Measurements from ENCODE around the gene PORCN. TPM values are rescaled to one million over a fixed set of nuclear protein-coding genes. Genes with fewer than 3 reads are reported as not detected.

Gene PORCN
- total RNA-seq, 4 donors from 2014 or later: 15.0 to 21.5 (median 18.9) TPM

DNA sequence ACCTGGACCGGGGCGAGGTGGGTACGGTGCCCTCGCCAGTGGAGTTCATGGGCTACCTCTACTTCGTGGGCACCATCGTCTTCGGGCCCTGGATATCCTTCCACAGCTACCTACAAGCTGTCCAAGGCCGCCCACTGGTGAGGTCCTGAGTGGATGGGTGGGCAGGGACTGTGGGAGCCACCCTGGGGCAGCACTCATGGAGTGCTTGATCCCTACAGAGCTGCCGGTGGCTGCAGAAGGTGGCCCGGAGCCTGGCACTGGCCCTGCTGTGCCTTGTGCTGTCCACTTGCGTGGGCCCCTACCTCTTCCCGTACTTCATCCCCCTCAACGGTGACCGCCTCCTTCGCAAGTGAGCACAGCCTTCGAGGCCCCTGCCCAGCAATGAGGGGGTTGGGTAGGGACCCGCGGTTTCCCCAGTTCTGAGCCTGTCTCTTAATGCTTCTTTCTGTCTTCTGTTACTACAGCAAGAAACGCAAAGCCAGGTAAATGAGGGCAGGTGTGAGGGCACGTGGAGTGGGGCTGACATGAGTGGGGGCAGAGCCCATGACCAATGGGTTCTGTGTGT, 3.7 kb downstream of the PORCN start:
- Histone ChIP-seq H3K4me1 (peaks cover 8 to 16% (median 14%) of the 10 kb centered on the region in 4 donors), H3K4me3 (no peak overlapping the region), H3K27ac (replicated peaks in 1 of 4) (no peak overlapping the region), H3K9me3 (no peaks in the 10 kb centered on the region), H3K36me3 (peaks cover 0 to 39% (median 17%) of the 10 kb centered on the region in 4 donors), H3K27me3 (peaks cover 0 to 4% (median 0%) of the 10 kb centered on the region in 4 donors)
- WGBS: 84% methylated on average over 15 of the region's 20 CpGs
- no peak for DNase-seq (ENCODE audit: extremely low spot score)
- TF ChIP-seq POLR2AphosphoS5 (IDR thresholded peaks at IDR 0.05): no peak
- TF ChIP-seq, protein P1, sequence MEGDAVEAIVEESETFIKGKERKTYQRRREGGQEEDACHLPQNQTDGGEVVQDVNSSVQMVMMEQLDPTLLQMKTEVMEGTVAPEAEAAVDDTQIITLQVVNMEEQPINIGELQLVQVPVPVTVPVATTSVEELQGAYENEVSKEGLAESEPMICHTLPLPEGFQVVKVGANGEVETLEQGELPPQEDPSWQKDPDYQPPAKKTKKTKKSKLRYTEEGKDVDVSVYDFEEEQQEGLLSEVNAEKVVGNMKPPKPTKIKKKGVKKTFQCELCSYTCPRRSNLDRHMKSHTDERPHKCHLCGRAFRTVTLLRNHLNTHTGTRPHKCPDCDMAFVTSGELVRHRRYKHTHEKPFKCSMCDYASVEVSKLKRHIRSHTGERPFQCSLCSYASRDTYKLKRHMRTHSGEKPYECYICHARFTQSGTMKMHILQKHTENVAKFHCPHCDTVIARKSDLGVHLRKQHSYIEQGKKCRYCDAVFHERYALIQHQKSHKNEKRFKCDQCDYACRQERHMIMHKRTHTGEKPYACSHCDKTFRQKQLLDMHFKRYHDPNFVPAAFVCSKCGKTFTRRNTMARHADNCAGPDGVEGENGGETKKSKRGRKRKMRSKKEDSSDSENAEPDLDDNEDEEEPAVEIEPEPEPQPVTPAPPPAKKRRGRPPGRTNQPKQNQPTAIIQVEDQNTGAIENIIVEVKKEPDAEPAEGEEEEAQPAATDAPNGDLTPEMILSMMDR (IDR thresholded peaks at IDR 0.05): no peak
- no peak for TF ChIP-seq POLR2A (IDR thresholded peaks at IDR 0.05; ENCODE audit: low read depth)
- no peak for TF ChIP-seq EP300 (IDR thresholded peaks at IDR 0.05)
- intact Hi-C loops (cut with DNase I): no loop called here

DNA sequence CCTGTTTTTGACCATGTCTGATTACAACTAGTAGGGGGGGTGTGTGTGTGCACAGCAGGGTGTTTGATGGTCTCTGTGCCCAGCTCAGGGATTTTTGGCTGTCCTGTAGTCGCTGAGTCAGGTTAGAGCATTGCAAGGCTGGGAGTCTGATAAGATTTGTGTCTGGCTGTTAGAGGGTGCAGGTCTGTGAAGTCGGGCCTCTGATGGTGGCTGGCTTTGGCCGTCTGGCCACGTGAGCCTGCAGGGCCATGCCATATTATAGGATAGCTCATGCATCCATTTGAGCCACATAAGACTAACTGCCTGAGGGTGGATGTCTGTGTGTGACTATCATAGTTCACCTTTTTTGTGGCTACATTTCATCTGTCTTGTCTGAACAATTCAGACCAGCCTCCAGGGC, 4.9 kb downstream of the PORCN start:
- TF ChIP-seq POLR2AphosphoS5 (IDR thresholded peaks at IDR 0.05) (no peak), EP300 (IDR thresholded peaks at IDR 0.05) (no peak), POLR2A (IDR thresholded peaks at IDR 0.05; ENCODE audit: low read depth) (no peak)
- TF ChIP-seq, protein P1 (IDR thresholded peaks at IDR 0.05): no peak
- H3K27me3 ChIP-seq: peaks cover 0 to 4% (median 0%) of the 10 kb centered on the region in 4 donors
- no peak overlapping the region for H3K27ac ChIP-seq (replicated peaks in 1 of 4)
- H3K9me3 ChIP-seq: no peaks in the 10 kb centered on the region
- H3K36me3 ChIP-seq: peaks cover 0 to 39% (median 17%) of the 10 kb centered on the region in 4 donors
- H3K4me1 ChIP-seq: peaks cover 8 to 9% (median 9%) of the 10 kb centered on the region in 4 donors
- intact Hi-C loops (cut with DNase I): no loop called here
- no peak overlapping the region for H3K4me3 ChIP-seq
- no peak for DNase-seq (ENCODE audit: extremely low spot score)
- WGBS: 80% methylated on average over 4 of the region's 4 CpGs

GRCh38 chrX:48514126-48514806, 5.5 kb downstream of the PORCN start:
- H3K9me3 ChIP-seq: no peaks in the 10 kb centered on the region
- peaks cover 0 to 39% (median 17%) of the 10 kb centered on the region in 4 donors for H3K36me3 ChIP-seq
- H3K4me1 ChIP-seq: peaks cover 8 to 9% (median 8%) of the 10 kb centered on the region in 4 donors
- TF ChIP-seq POLR2AphosphoS5 (IDR thresholded peaks at IDR 0.05) (no peak), EP300 (IDR thresholded peaks at IDR 0.05) (no peak), POLR2A (IDR thresholded peaks at IDR 0.05; ENCODE audit: low read depth) (no peak)
- TF ChIP-seq, protein P1 (IDR thresholded peaks at IDR 0.05): no peak
- 88% methylated on average over 16 of the region's 16 CpGs for WGBS
- no peak for DNase-seq (ENCODE audit: extremely low spot score)
- intact Hi-C loops (cut with DNase I): no loop called here
- no peak overlapping the region for H3K4me3 ChIP-seq
- peaks cover 0 to 4% (median 0%) of the 10 kb centered on the region in 4 donors for H3K27me3 ChIP-seq
- no peak overlapping the region for H3K27ac ChIP-seq (replicated peaks in 1 of 4)

GRCh38 chrX:48514868-48515460, 6.2 kb downstream of the PORCN start:
- Histone ChIP-seq H3K9me3 (no peaks in the 10 kb centered on the region), H3K27ac (replicated peaks in 1 of 4) (no peak overlapping the region), H3K27me3 (peaks cover 0 to 4% (median 0%) of the 10 kb centered on the region in 4 donors), H3K4me3 (no peak overlapping the region), H3K4me1 (peaks cover under 1 to 2% (median 2%) of the 10 kb centered on the region in 4 donors), H3K36me3 (peaks cover 0 to 39% (median 17%) of the 10 kb centered on the region in 4 donors)
- intact Hi-C loops (cut with DNase I): no loop called here
- no peak for DNase-seq (ENCODE audit: extremely low spot score)
- TF ChIP-seq EP300 (IDR thresholded peaks at IDR 0.05) (no peak), POLR2A (IDR thresholded peaks at IDR 0.05; ENCODE audit: low read depth) (no peak), POLR2AphosphoS5 (IDR thresholded peaks at IDR 0.05) (no peak)
- TF ChIP-seq, protein P1 (IDR thresholded peaks at IDR 0.05): no peak
- 88% methylated on average over 9 of the region's 9 CpGs for WGBS
